Prostate gland (tissue), 2 donors: ENCODE results near the gene OR10A7.

Experiments used
- POLR2A ChIP-seq: fragments of 450-650 bp; IDR thresholded peaks from one replicate; pipeline ENCODE4 v1.6.1; 2016; ENCODE audit warnings: antibody characterized with exemption, mild to moderate bottlenecking
- TF ChIP-seq, protein P1 (sequence below), 4 experiments: fragments of 200-600 bp in 2 of 4; fragments of 450-650 bp in 2 of 4; sonication (generic) in 2 of 4; IDR thresholded peaks; 1 replicate in 3 of 4; 2 replicates in 1 of 4; pipeline ENCODE4 v1.5.1; 2016 to 2019; ENCODE audit warnings: antibody characterized with exemption in 4 of 4, mild to moderate bottlenecking in 2 of 4, moderate library complexity in 2 of 4

DNA sequence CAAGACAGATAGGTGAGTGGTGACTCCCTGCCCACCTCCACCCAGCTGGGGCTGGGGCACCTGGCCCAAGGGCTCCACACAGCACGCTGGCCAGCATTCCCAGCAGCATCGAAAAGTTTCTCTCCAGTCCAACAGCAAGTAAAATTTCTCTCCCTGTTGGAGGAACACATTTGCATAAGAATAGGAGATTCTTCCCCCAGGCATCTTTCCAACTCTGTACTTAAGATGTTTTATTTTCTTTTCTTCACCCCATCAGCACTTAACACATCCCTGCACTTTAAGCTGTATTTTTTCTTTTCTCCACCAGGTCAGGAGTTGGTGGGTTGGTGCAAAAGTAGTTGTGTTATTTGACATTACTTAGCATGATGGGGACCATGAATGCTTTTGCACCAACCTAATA is 47.4 kb upstream of the OR10A7 start:
- TF ChIP-seq, protein P1, sequence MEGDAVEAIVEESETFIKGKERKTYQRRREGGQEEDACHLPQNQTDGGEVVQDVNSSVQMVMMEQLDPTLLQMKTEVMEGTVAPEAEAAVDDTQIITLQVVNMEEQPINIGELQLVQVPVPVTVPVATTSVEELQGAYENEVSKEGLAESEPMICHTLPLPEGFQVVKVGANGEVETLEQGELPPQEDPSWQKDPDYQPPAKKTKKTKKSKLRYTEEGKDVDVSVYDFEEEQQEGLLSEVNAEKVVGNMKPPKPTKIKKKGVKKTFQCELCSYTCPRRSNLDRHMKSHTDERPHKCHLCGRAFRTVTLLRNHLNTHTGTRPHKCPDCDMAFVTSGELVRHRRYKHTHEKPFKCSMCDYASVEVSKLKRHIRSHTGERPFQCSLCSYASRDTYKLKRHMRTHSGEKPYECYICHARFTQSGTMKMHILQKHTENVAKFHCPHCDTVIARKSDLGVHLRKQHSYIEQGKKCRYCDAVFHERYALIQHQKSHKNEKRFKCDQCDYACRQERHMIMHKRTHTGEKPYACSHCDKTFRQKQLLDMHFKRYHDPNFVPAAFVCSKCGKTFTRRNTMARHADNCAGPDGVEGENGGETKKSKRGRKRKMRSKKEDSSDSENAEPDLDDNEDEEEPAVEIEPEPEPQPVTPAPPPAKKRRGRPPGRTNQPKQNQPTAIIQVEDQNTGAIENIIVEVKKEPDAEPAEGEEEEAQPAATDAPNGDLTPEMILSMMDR (IDR thresholded peaks at IDR 0.05): no peak
- TF ChIP-seq POLR2A: no peak
